CD4-positive, alpha-beta T cell treated with Interleukin-17A for 4 hours (primary cell): Measurements from ENCODE around the gene STON2.

ENCODE experiments used
- DNase-seq: peaks from one replicate; pipeline ENCODE4 v3.0.0-alpha.2; 2020; ENCODE audit warnings: mixed read lengths

STON2 gene

GRCh38 chr14:81367563-81367962, 32.6 kb downstream of the STON2 start:
- DNase-seq: no peak

GRCh38 chr14:81366884-81367283, 33.2 kb downstream of the STON2 start:
- DNase-seq: no peak

GRCh38 chr14:81366214-81366613, 33.9 kb downstream of the STON2 start:
- no peak for DNase-seq

- DNase-seq: no peak
Observed at GRCh38 chr14:81363746-81364378, 36.3 kb downstream of the STON2 start.

- DNase-seq: no peak
Observed at GRCh38 chr14:81353691-81354323, 46.3 kb downstream of the STON2 start.

- no peak for DNase-seq
Observed at GRCh38 chr14:81352413-81352812, 47.7 kb downstream of the STON2 start.

- no peak for DNase-seq
Observed at GRCh38 chr14:81351205-81351604, 48.9 kb downstream of the STON2 start.

GRCh38 chr14:81350344-81351130, 49.6 kb downstream of the STON2 start:
- no peak for DNase-seq

- no peak for DNase-seq
Observed at GRCh38 chr14:81348061-81348460, 52.1 kb downstream of the STON2 start.

GRCh38 chr14:81345781-81346180, 54.3 kb downstream of the STON2 start:
- no peak for DNase-seq

GRCh38 chr14:81344481-81345160, 55.5 kb downstream of the STON2 start:
- no peak for DNase-seq

GRCh38 chr14:81343701-81344100, 56.4 kb downstream of the STON2 start:
- no peak for DNase-seq

- no peak for DNase-seq
Observed at GRCh38 chr14:81342850-81343580, 57.1 kb downstream of the STON2 start.

- DNase-seq: no peak
Observed at GRCh38 chr14:81341781-81342180, 58.3 kb downstream of the STON2 start.

- DNase-seq: no peak
Observed at GRCh38 chr14:81341370-81341769, 58.8 kb downstream of the STON2 start.

- DNase-seq: no peak
Observed at GRCh38 chr14:81340201-81340600, 59.9 kb downstream of the STON2 start.

- no peak for DNase-seq
Observed at GRCh38 chr14:81337073-81337472, 63.1 kb downstream of the STON2 start.

GRCh38 chr14:81336009-81336408, 64.1 kb downstream of the STON2 start:
- DNase-seq: no peak

- DNase-seq: no peak
Observed at GRCh38 chr14:81332725-81333124, 67.4 kb downstream of the STON2 start.

GRCh38 chr14:81331229-81332021, 68.7 kb downstream of the STON2 start:
- no peak for DNase-seq

- no peak for DNase-seq
Observed at GRCh38 chr14:81330619-81331122, 69.5 kb downstream of the STON2 start.
